ENCODE results near the gene TNFAIP6. TPM values are rescaled to one million over a fixed set of nuclear protein-coding genes. Genes with fewer than 3 reads are reported as not detected.

Gene TNFAIP6
- total RNA-seq, 1 experiment from 2014 or later = 0.11 TPM

GRCh38 chr2:151333083-151333482, 24.3 kb upstream of the TNFAIP6 start (continued):
- TF ChIP-seq ZNF532 (CRISPR knock-in tag; IDR thresholded peaks at IDR 0.05; ENCODE audit: borderline replicate concordance) (no peak), ELF4 (CRISPR knock-in tag; IDR thresholded peaks at IDR 0.05; ENCODE audit: low read depth) (no peak), CTCF (IDR thresholded peaks at IDR 0.05) (no peak)

- ChIA-PET CTCF (no interaction called here), POLR2A (no interaction called here)
- ATAC-seq (no peak), DNase-seq (ENCODE audit: low spot score) (no peak)
- no peak overlapping the region for H3K4me3 Mint-ChIP-seq
- no peaks in the 10 kb centered on the region for H3K36me3 Mint-ChIP-seq
- peaks cover 41% of the 10 kb centered on the region for H3K4me1 Mint-ChIP-seq
- TF ChIP-seq ZBTB43 (CRISPR knock-in tag; IDR thresholded peaks at IDR 0.05) (no peak), ZNF263 (CRISPR knock-in tag; IDR thresholded peaks at IDR 0.05; ENCODE audit: low read depth) (no peak), CREM (CRISPR knock-in tag; IDR thresholded peaks at IDR 0.05) (no peak), ZNF416 (CRISPR knock-in tag; IDR thresholded peaks at IDR 0.05) (no peak), NFATC4 (CRISPR knock-in tag; IDR thresholded peaks at IDR 0.05) (no peak), ZNF425 (CRISPR knock-in tag; conservative IDR thresholded peaks at IDR 0.05) (no peak), TP53 (CRISPR knock-in tag; IDR thresholded peaks at IDR 0.05) (no peak), GTF2I (CRISPR knock-in tag; conservative IDR thresholded peaks at IDR 0.05) (no peak), RORB (CRISPR knock-in tag; IDR thresholded peaks at IDR 0.05) (no peak), AFF4 (CRISPR knock-in tag; IDR thresholded peaks at IDR 0.05; ENCODE audit: borderline replicate concordance) (no peak)
- no peaks in the 10 kb centered on the region; the same call in 1 of the 2 replicates for H3K27me3 Mint-ChIP-seq (ENCODE audit: low read depth)
- H3K9me3 Mint-ChIP-seq = peaks cover 4% of the 10 kb centered on the region
- H3K27ac Mint-ChIP-seq = no peak overlapping the region
These were observed 23.1 kb upstream of the TNFAIP6 start for GRCh38 chr2:151334082-151334815.

Measured in WTC11 (cell line).